GM12891 (cell line): ENCODE results near the gene RABEP1.

Experiments used
- PAX5 ChIP-seq: IDR thresholded peaks from 2 replicates; pipeline ENCODE4 v1.6.1; 2011; ENCODE audit warnings: low read length, moderate library complexity, mild to moderate bottlenecking; ENCODE audit not compliant: insufficient read depth, severe bottlenecking
- POLR2AphosphoS5 ChIP-seq: IDR thresholded peaks from 2 replicates; pipeline ENCODE4 v1.6.1; 2011; ENCODE audit warnings: low read depth, low read length, control low read depth

- no peak for TF ChIP-seq POLR2AphosphoS5
- no peak for TF ChIP-seq PAX5
These were observed 21.5 kb upstream of the RABEP1 start for GRCh38 chr17:5260542-5260941.
